Right kidney (tissue), 1 donor: ENCODE results near the gene CARS1.

ENCODE experiments used
- DNase-seq: peaks from one replicate; pipeline ENCODE4 v3.0.0-alpha.2; 2016

The CARS1 gene

GRCh38 chr11:2991452-2992233 is 65.6 kb downstream of the CARS1 start:
- DNase-seq = peak; percentile 89

GRCh38 chr11:2990617-2991451 is 66.4 kb downstream of the CARS1 start:
- no peak for DNase-seq

- DNase-seq = no peak
Measured at GRCh38 chr11:2989551-2989950, 67.7 kb downstream of the CARS1 start.

- no peak for DNase-seq
Measured at GRCh38 chr11:2989006-2989405, 68.2 kb downstream of the CARS1 start.

- no peak for DNase-seq
Measured at GRCh38 chr11:2987881-2988861, 69.1 kb downstream of the CARS1 start.

- DNase-seq = no peak
Measured at GRCh38 chr11:2983908-2984307, 73.3 kb downstream of the CARS1 start.

GRCh38 chr11:2982214-2982613 is 75.0 kb downstream of the CARS1 start:
- no peak for DNase-seq

- DNase-seq = no peak
Measured at GRCh38 chr11:2981130-2981529, 76.1 kb downstream of the CARS1 start.

GRCh38 chr11:2980168-2980840 is 76.9 kb downstream of the CARS1 start:
- no peak for DNase-seq

- no peak for DNase-seq
Measured at GRCh38 chr11:2977113-2977512, 80.1 kb downstream of the CARS1 start.

- DNase-seq = no peak
Measured at GRCh38 chr11:2976294-2977063, 80.7 kb downstream of the CARS1 start.

GRCh38 chr11:2975594-2975993 is 81.6 kb downstream of the CARS1 start:
- no peak for DNase-seq

- DNase-seq = no peak
Measured at GRCh38 chr11:2974272-2974671, 83.0 kb downstream of the CARS1 start.

- no peak for DNase-seq
Measured at GRCh38 chr11:2968341-2968900, 88.8 kb downstream of the CARS1 start.

- DNase-seq = no peak
Measured at GRCh38 chr11:2964782-2965181, 92.4 kb downstream of the CARS1 start.

- no peak for DNase-seq
Measured at GRCh38 chr11:2963761-2964160, 93.5 kb downstream of the CARS1 start.

- no peak for DNase-seq
Measured at GRCh38 chr11:2963112-2963754, 94.0 kb downstream of the CARS1 start.

- no peak for DNase-seq
Measured at GRCh38 chr11:2961080-2961479, 96.1 kb downstream of the CARS1 start.

- no peak for DNase-seq
Measured at GRCh38 chr11:2960139-2960538, 97.1 kb downstream of the CARS1 start.

- no peak for DNase-seq
Measured at GRCh38 chr11:2958251-2958650, 99.0 kb downstream of the CARS1 start.
